Mesenteric fat pad (tissue), 1 donor: ENCODE measurements around the gene CYB5A. TPM values are rescaled to one million over a fixed set of nuclear protein-coding genes. Genes with fewer than 3 reads are reported as not detected.

Experiments
- DNase-seq: peaks from one replicate; pipeline ENCODE4 v3.0.0-alpha.2; 2020; ENCODE audit warnings: low spot score
- total RNA-seq: library from RNA; stranded (reverse); fragmentation: NEBNext Ultra II Directional; extraction: Animal tissue kit (Norgen Biotek cat#: 25700); gene quantifications from one replicate; pipeline ENCODE4 v1.2.1, GENCODE V29; 2021
- donor health status: DM: yes; HTN: yes; CAD: no.

The CYB5A gene
- total RNA-seq, 1 donor from 2014 or later = 353 TPM

- no peak for DNase-seq
Measured at GRCh38 chr18:74249181-74249968, 42.4 kb downstream of the CYB5A start.

GRCh38 chr18:74248595-74248994, 43.2 kb downstream of the CYB5A start:
- DNase-seq = no peak

- DNase-seq = no peak
Measured at GRCh38 chr18:74248189-74248588, 43.6 kb downstream of the CYB5A start.

GRCh38 chr18:74244554-74244953, 47.2 kb downstream of the CYB5A start:
- DNase-seq = no peak

GRCh38 chr18:74243127-74243526, 48.6 kb downstream of the CYB5A start:
- no peak for DNase-seq

- DNase-seq = no peak
Measured at GRCh38 chr18:74242438-74243096, 49.2 kb downstream of the CYB5A start.

GRCh38 chr18:74241970-74242369, 49.8 kb downstream of the CYB5A start:
- no peak for DNase-seq

GRCh38 chr18:74241426-74241825, 50.3 kb downstream of the CYB5A start:
- DNase-seq = no peak

- no peak for DNase-seq
Measured at GRCh38 chr18:74239567-74239966, 52.2 kb downstream of the CYB5A start.

GRCh38 chr18:74234326-74235171, 57.2 kb downstream of the CYB5A start:
- no peak for DNase-seq

GRCh38 chr18:74233933-74234325, 57.8 kb downstream of the CYB5A start:
- DNase-seq = no peak

- DNase-seq = no peak
Measured at GRCh38 chr18:74230922-74231714, 60.6 kb downstream of the CYB5A start.

- DNase-seq = no peak
Measured at GRCh38 chr18:74229891-74230290, 61.9 kb downstream of the CYB5A start.

GRCh38 chr18:74229005-74229404, 62.8 kb downstream of the CYB5A start:
- no peak for DNase-seq

GRCh38 chr18:74228312-74228711, 63.5 kb downstream of the CYB5A start:
- DNase-seq = no peak

GRCh38 chr18:74226666-74227065, 65.1 kb downstream of the CYB5A start:
- no peak for DNase-seq

- DNase-seq = no peak
Measured at GRCh38 chr18:74226156-74226555, 65.6 kb downstream of the CYB5A start.

GRCh38 chr18:74225193-74225840, 66.4 kb downstream of the CYB5A start:
- no peak for DNase-seq

GRCh38 chr18:74222710-74223494, 68.9 kb downstream of the CYB5A start:
- DNase-seq = no peak

GRCh38 chr18:74221081-74221480, 70.7 kb downstream of the CYB5A start:
- DNase-seq = no peak
